SKM-1 (cell line): ENCODE results near the gene ZNF716.
"Not testable (repeated sequence)": the region's sequence is repeated elsewhere in the genome, so short reads cannot be mapped to it uniquely, and the experiment has no call there.

ENCODE experiments used
- DNase-seq: peaks from one replicate; lab custom pipeline; 2025; ENCODE audit not compliant: unreplicated experiment; lab: John Stamatoyannopoulos, UW

ZNF716 gene

GRCh38 chr7:57449904-57450303, at the start of gene ZNF716:
ZNF716 (plus strand) TSS chr7:57450177; CDS start chr7:57450289, 112 bp downstream.
- DNase-seq, result no peak

- DNase-seq, result no peak
Observed at GRCh38 chr7:57400531-57401155, 49.3 kb upstream of the ZNF716 start.

- DNase-seq, result not testable (repeated sequence)
Observed at GRCh38 chr7:57403051-57403450, 46.9 kb upstream of the ZNF716 start.

GRCh38 chr7:57403601-57404342, 46.2 kb upstream of the ZNF716 start:
- DNase-seq, result no peak

GRCh38 chr7:57404343-57404966, 45.5 kb upstream of the ZNF716 start:
- no peak for DNase-seq

- DNase-seq, result no peak
Observed at GRCh38 chr7:57404967-57405421, 45.0 kb upstream of the ZNF716 start.

GRCh38 chr7:57407125-57407524, 42.9 kb upstream of the ZNF716 start:
- DNase-seq, result no peak

- DNase-seq, result no peak
Observed at GRCh38 chr7:57412168-57412567, 37.8 kb upstream of the ZNF716 start.

GRCh38 chr7:57412618-57413017, 37.4 kb upstream of the ZNF716 start:
- no peak for DNase-seq

- no peak for DNase-seq
Observed at GRCh38 chr7:57413529-57414398, 36.2 kb upstream of the ZNF716 start.

- DNase-seq, result no peak
Observed at GRCh38 chr7:57414415-57414814, 35.6 kb upstream of the ZNF716 start.

GRCh38 chr7:57414852-57415251, 35.1 kb upstream of the ZNF716 start:
- no peak for DNase-seq

- no peak for DNase-seq
Observed at GRCh38 chr7:57415326-57415725, 34.7 kb upstream of the ZNF716 start.

- DNase-seq, result no peak
Observed at GRCh38 chr7:57415730-57416129, 34.2 kb upstream of the ZNF716 start.

GRCh38 chr7:57416601-57417358, 33.2 kb upstream of the ZNF716 start:
- DNase-seq, result no peak

GRCh38 chr7:57417736-57418135, 32.2 kb upstream of the ZNF716 start:
- no peak for DNase-seq

GRCh38 chr7:57423768-57424167, 26.2 kb upstream of the ZNF716 start:
- no peak for DNase-seq

GRCh38 chr7:57424515-57425238, 25.3 kb upstream of the ZNF716 start:
- DNase-seq, result no peak

- no peak for DNase-seq
Observed at GRCh38 chr7:57425239-57425944, 24.6 kb upstream of the ZNF716 start.
